Islet of Langerhans (tissue), 1 donor: Measurements from ENCODE around the gene SLC1A3.
A peak's percentile ranks its signal among the peaks of the same experiment; 100 is the strongest.

Experiments
- FAIRE-seq: peaks from one replicate; lab custom pipeline; 2011; peaks lifted over from hg19 to GRCh38; lab: Jason Lieb, UNC

Gene SLC1A3

GRCh38 chr5:36600917-36601527 lies 5.4 kb upstream of the SLC1A3 start:
- no peak for FAIRE-seq

DNA sequence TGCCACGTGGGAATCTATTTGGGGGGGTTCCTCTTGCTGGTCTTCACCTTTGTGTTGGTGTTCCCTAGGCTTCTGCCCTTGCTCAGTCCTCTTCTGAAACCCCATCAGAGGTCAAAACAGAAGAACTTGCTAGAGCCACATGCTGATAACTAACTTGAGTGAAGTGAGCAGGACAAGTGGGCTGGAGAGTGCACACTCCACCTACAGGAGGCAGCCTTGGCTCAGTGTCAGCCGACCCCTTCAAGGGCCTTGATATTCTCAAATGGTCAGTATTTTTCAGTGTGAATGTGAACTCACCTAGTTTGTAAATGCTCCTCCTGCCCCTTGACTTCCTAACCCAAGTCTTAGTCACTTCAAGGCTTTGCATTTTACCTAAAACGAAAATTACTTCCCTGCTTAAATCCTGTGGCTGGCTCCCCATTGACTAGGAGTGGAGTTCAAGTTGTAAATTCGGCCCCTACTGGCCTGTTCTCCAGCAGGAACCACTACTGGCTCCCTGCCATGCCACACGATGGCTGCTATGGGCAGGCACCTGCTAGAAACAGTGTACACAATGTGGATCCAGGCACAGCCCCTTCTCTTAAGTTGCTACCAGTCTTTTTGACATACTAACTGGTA lies 3.6 kb upstream of the SLC1A3 start:
- FAIRE-seq, result no peak

DNA sequence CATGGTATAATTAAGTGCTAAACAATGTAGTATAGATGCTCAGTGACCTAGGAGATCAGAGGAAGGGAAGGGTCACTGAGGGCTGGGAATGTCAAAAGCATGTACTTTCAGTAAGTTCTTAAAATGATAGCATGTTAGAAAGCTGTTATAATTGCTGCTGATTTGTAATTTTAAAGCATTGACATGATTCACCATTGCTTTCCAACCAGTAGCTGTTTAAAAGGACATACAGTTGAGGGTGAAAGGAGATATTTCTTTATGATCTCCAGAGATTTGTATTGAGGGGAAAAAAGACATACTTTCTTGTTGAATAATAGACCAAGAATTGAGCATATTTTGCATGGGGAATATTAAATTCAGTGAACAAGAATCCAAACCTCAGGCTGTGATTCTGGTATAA lies 1.2 kb upstream of the SLC1A3 start:
- no peak for FAIRE-seq

- peak; percentile 45 for FAIRE-seq
These were observed 374 bp upstream of the SLC1A3 start for GRCh38 chr5:36606036-36606427.

GRCh38 chr5:36607114-36607571 lies 737 bp downstream of the SLC1A3 start:
- FAIRE-seq, result no peak

DNA sequence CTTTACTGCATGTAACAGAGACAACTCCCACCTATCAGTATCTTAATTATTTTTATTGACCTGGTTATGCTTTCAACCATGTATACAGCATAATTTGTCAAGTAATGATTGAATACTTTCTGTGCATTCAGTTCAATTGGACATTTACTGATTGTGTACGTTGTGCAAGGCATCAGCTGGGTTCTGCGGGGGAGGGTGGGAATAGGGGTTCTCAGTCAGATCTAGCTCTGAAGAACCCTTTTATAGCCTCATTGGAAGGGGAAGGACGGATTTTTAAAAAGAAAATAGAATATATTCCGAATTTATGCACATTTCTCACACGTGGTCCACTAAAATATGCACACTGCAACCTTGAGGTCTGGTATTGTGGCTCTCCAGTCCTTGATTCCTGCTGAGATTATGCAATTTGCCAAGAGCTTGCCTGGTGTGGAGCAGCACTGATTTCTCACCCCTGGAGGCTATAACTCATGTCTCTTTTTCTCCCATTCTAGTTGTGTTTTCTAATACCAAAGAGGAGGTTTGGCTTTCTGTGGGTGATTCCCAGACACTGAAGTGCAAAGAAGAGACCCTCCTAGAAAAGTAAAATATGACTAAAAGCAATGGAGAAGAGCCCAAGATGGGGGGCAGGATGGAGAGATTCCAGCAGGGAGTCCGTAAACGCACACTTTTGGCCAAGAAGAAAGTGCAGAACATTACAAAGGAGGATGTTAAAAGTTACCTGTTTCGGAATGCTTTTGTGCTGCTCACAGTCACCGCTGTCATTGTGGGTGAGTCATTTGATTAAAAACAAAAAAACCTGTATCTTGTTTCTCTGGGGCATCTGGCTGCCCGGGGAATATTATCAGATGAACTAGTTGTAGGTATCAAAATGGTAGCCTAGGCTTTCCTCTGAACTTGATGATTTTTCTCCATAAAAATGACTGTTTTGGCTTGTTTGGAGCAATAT lies 1.7 kb downstream of the SLC1A3 start:
- FAIRE-seq, result no peak

- FAIRE-seq, result no peak
These were observed 4.2 kb downstream of the SLC1A3 start for GRCh38 chr5:36610621-36611020.

GRCh38 chr5:36611520-36612274 lies 5.3 kb downstream of the SLC1A3 start:
- FAIRE-seq, result no peak

DNA sequence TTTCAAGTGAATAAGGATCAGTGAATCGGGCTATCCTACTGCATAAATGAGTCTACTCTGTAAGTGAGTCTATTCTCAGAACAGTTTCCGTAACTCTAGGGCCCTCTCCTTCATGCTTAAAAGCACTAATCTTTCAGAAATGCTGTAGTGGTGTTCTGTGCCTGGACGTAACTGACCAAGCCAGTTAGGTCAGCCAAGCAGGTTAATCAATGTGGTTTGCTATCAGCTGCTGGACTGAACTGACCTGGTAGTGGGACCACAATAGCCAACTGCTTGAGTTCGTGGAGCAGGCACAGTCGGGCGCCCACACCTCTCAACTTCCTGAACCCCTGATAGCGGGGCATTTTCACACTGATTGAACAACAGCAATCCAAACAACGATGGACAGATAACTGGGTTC lies 6.8 kb downstream of the SLC1A3 start:
- FAIRE-seq, result no peak

GRCh38 chr5:36613771-36614656 lies 7.6 kb downstream of the SLC1A3 start:
- FAIRE-seq, result no peak

DNA sequence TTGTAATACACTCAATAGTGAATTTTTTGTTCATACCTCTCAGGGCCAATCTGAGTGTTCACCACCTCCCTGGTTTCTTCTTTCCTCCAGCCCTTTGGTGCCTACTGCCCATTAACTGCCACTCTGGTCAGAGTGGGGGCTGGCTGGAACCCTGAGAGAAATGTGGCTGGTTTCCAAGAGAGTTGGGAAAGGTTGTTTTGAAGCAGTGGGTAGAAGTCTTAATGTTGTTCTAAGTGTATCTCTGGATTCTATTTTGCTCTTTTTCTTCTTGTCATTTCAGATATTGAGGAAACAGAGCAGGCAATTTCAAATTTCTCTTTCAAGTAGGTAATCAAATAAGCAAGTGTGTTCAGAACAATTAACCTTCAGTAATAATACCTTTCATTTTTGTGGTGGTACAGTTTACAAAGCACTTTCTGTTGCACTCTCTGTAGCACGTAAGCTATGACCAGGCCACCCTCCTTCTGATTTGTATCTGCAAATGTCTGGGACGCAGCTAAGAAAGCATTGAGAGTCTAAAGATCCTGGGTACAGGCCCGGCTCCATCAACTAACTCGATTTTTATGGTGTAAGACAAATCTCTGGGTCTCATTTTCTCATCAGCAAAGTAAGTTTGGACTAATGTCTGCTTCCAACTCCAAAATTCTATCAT lies 8.4 kb downstream of the SLC1A3 start:
- no peak for FAIRE-seq

DNA sequence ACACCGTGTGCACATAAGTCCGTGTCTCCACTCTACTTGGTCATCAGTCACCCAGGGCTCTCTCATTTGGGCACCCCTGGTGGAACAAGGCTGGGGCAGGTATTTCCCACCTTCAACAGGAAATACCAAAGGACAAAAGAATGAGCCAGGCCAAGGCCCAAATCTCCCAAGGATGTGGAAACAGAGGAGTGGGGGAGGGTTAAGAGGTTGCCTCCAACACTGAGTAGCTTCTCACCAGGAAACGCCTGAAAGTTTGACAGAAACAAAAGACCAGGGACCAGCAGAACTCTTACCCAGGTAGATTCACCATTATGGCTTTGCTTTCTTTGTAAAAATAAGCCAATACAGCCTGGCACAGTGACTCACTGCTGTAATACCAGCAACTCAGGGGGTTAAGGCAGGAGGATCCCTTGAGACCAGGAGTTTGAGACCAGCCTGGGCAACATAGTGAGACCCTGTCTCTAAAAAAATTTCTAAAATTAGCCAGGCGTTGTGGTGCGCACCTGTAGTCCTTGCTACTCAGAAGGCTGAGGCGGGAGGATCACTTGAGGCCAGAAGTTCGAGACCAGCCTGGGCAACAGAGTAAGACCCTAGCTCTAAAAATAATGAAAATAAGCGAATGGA lies 12.7 kb downstream of the SLC1A3 start:
- FAIRE-seq, result no peak

DNA sequence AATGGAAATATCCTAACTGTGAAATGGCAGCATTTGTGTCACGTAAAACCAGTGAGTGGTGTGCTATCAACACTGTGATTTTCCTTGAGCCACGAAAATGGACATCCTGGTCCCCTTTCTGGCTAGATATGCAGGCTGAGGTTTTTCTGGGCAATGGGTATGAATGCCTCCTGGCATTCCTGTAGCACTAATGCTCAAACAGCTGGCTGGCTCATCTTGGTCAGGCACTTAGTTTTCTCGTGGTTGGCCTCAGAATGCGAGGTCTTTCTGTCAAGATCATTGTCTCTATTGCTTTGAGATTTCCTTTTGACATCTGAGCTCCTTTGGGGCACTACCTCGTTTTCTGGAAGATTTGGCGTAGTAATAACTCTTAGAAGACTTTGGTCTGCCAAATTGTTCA lies 15.6 kb downstream of the SLC1A3 start:
- FAIRE-seq, result no peak

GRCh38 chr5:36623832-36624231 lies 17.4 kb downstream of the SLC1A3 start:
- FAIRE-seq, result no peak

- FAIRE-seq, result no peak
These were observed 17.9 kb downstream of the SLC1A3 start for GRCh38 chr5:36624277-36624676.

DNA sequence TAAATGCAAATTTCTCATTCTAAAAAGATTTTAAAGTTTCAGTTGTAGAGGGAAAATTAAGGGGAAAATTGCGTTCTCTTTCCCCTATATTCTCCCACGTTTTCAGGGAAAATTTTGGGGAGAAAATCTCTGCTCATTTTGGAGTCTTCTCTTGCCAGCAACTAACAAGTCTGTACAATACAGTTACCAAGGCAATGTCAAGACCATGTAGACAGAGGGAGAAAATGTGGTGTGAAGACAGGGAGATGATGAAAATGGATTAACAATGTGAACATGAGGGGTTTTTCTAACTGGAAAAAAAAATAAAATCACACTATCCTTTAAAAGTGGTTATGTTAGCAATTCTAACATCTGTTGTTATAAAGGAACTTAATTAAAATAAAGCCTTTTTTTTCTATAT lies 22.3 kb downstream of the SLC1A3 start:
- no peak for FAIRE-seq

GRCh38 chr5:36629729-36630128 lies 23.3 kb downstream of the SLC1A3 start:
- FAIRE-seq, result no peak

DNA sequence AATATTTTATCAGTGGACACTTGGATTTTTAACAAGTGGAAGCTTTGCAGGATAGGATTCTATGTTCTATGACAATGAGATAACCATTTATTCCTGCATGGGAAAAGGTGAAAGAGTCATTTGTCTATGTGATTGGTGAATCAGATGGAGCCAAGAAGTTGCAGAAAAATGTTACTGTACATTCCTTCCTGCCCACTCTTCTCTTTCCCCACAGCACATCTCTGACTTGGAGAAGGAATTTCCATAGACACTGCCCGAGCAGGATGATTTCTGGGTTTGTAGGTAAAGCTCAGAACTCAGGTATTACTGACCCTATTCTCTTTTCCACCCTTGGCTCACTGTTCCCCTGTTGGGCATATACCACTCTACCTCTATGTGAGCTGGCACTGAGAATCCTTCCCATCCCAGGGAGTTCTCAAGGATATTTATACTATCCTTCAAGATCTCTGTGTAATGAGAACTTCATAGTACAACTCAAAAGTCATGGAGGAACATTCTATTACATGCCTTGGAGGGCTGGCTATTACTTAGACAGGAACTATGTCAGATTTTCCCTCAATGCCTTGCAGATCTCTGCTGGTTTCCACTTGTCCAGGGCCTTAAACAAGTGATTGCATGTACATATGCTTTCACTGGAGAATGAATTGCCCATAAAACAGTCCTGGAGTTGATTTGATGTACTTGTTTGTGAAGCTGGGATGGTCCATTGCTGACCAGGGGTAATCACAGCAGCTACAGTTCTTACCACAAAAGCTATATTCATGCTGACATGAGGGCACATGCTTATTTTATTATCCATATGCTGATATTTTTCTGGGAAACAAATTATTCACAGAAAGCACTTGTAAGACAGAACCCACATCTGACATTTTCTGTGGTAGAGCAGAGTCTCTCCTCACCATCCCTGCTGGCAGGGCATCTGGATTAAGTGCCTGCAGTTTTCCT lies 24.1 kb downstream of the SLC1A3 start:
- no peak for FAIRE-seq

DNA sequence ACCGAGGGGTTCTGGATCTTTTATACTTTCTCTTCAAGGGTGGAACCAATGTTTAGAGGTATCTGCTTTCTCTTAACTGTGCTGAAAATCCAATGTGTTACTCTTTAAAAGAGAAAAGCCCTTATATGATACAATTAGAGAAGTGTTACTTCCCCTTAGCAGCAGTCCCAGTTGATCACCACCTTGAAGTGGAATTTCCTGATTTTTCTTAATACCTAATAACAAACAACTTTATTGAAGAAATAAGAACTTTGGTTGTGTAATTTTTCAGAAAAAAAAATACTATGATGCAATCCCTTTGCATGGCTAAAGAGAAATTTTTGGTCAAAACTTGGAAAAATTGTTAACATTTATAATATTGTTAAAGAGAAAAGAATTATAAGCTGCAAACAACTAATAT lies 24.7 kb downstream of the SLC1A3 start:
- no peak for FAIRE-seq
